ENCODE data around the gene LINC00237. TPM values are rescaled to one million over a fixed set of nuclear protein-coding genes. Genes with fewer than 3 reads are reported as not detected.

LINC00237 gene
- under 1 TPM in 1 of 4 donors, not detected in 3; 0.32 TPM for total RNA-seq

- intact Hi-C loops (cut with DNase I; ENCODE audit: low total_unique reads): no loop called here
- WGBS, 2 donors: 10 to 12% methylated on average over 41 to 42 of the region's 43 CpGs
- TF ChIP-seq POLR2A (IDR thresholded peaks at IDR 0.05) (no peak), CTCF (IDR thresholded peaks at IDR 0.05) (no peak)
- no peak for DNase-seq (ENCODE audit: low spot score in 2 of 2)
- peak within 1 kb of the TSS; percentile 1 for H3K4me3 ChIP-seq (ENCODE audit: low read depth, poor library complexity, severe bottlenecking)
These were observed at the start of gene LINC00237 for GRCh38 chr20:21106171-21107017. Gene LINC00237, minus strand, starts transcription at chr20:21106358.

- TF ChIP-seq POLR2A (IDR thresholded peaks at IDR 0.05) (no peak), CTCF (IDR thresholded peaks at IDR 0.05) (no peak)
- H3K4me3 ChIP-seq (ENCODE audit: low read depth, poor library complexity, severe bottlenecking): no peak overlapping the region
- WGBS, 2 donors: 99% methylated on average over 5 of the region's 5 CpGs
- intact Hi-C loops (cut with DNase I; ENCODE audit: low total_unique reads): no loop called here
- DNase-seq (ENCODE audit: low spot score in 2 of 2): no peak
These were observed 49.1 kb upstream of the LINC00237 start for GRCh38 chr20:21155268-21155667.

- TF ChIP-seq CTCF (IDR thresholded peaks at IDR 0.05) (no peak), POLR2A (IDR thresholded peaks at IDR 0.05) (no peak)
- WGBS, 2 donors: 49 to 82% methylated on average over 2 of the region's 2 CpGs
- DNase-seq (ENCODE audit: low spot score in 2 of 2): no peak
- intact Hi-C loops (cut with DNase I; ENCODE audit: low total_unique reads): no loop called here
- no peak overlapping the region for H3K4me3 ChIP-seq (ENCODE audit: low read depth, poor library complexity, severe bottlenecking)
These were observed 48.5 kb upstream of the LINC00237 start for GRCh38 chr20:21154692-21155091.

GRCh38 chr20:21151791-21152190 lies 45.6 kb upstream of the LINC00237 start:
- TF ChIP-seq POLR2A (IDR thresholded peaks at IDR 0.05): no peak
- TF ChIP-seq CTCF (IDR thresholded peaks at IDR 0.05): no peak
- intact Hi-C loops (cut with DNase I; ENCODE audit: low total_unique reads): no loop called here
- no peak overlapping the region for H3K4me3 ChIP-seq (ENCODE audit: low read depth, poor library complexity, severe bottlenecking)
- 79 to 81% methylated on average over 5 of the region's 5 CpGs for WGBS, 2 donors
- no peak for DNase-seq (ENCODE audit: low spot score in 2 of 2)

- no peak for TF ChIP-seq POLR2A (IDR thresholded peaks at IDR 0.05)
- DNase-seq (ENCODE audit: low spot score in 2 of 2): no peak
- 89 to 92% methylated on average over 9 of the region's 9 CpGs for WGBS, 2 donors
- no peak overlapping the region for H3K4me3 ChIP-seq (ENCODE audit: low read depth, poor library complexity, severe bottlenecking)
- intact Hi-C loops (cut with DNase I; ENCODE audit: low total_unique reads): no loop called here
These were observed 43.2 kb upstream of the LINC00237 start for GRCh38 chr20:21149344-21149743.

- 68 to 90% methylated on average over 1 of the region's 1 CpG for WGBS, 2 donors
- intact Hi-C loops (cut with DNase I; ENCODE audit: low total_unique reads): no loop called here
- no peak for DNase-seq (ENCODE audit: low spot score in 2 of 2)
- TF ChIP-seq CTCF (IDR thresholded peaks at IDR 0.05) (no peak), POLR2A (IDR thresholded peaks at IDR 0.05) (no peak)
- no peak overlapping the region for H3K4me3 ChIP-seq (ENCODE audit: low read depth, poor library complexity, severe bottlenecking)
These were observed 41.4 kb upstream of the LINC00237 start for GRCh38 chr20:21147593-21147992.

All from lower leg skin (tissue), 4 donors.